GM18499 (cell line): ENCODE results near the gene PLEKHG5.

Experiments
- ATAC-seq: cut with Tn5 transposase; IDR thresholded peaks from one replicate; pipeline ENCODE4 v1.9.1; 2021; ENCODE audit warnings: moderate number of reproducible peaks; ENCODE audit not compliant: insufficient read depth, unreplicated experiment

The PLEKHG5 gene

GRCh38 chr1:6417961-6418667 is 73.4 kb downstream of the PLEKHG5 start:
- no peak for ATAC-seq
